ENCODE data around the gene RYR3. TPM values are rescaled to one million over a fixed set of nuclear protein-coding genes. Genes with fewer than 3 reads are reported as not detected.

The RYR3 gene
- total RNA-seq, 1 donor from 2014 or later, result 0.02 TPM

DNA sequence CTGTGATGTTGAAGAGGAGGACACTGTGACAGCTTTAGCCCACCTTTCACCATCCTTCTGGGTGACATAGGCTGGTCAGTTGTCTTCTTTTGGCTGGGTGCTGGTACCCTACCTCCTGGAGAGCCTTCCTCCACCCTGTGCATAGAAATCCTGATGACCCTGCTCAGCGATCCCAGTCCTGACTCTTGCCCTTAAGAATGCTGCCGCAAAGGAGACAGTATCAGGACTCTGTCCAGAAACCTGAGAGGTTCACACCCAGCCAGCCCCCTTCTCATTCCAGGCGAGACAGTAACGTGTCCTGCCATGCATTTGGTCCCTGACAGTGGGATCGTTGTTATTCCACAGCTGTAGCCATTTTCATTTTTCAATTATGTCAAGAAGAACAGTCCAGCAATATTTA, 344.7 kb downstream of the RYR3 start:
- intact Hi-C loops (cut with micrococcal nuclease), result no loop called here
- ATAC-seq, result no peak

DNA sequence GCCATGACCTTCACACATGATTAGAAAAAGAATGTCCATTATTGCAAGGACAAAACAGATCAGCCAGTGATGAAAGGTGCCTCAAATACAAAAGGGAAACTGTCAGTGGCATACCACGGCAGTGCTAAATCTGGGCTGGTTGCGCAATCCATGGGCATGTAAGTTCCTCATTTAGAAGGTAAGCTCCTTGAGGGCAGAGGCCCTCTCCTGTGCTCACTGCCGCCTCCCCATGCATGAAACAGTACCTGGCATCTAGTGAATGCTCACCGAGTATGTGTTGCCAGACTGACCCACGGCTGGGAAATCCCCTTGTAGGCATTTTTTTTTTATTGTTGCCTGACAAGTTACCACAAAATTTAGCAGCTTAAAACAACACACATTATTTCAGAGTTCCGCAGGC, 345.4 kb downstream of the RYR3 start:
- intact Hi-C loops (cut with micrococcal nuclease), result no loop called here
- no peak for DNase-seq
- no peak for ATAC-seq

More for the DNA sequence above, 344.7 kb downstream of the RYR3 start:
- DNase-seq, result no peak

DNA sequence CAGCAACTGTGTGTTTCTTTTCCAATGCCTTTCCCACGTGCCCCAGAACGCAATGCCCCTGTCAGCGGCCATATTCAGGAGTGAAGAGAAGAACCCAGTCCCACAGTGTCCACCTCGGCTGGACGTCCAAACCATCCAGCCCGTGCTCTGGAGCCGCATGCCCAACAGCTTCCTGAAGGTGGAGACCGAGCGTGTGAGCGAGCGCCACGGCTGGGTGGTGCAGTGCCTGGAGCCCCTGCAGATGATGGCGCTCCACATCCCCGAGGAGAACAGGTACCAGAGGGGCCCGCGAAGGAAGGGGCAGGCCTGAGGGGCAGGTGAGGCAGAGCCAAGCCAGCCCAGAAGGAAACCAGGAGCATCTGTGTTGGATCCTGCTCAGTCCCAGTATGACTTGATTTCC, 349.4 kb downstream of the RYR3 start:
- intact Hi-C loops (cut with micrococcal nuclease), result no loop called here
- DNase-seq, result no peak
- ATAC-seq, result no peak

DNA sequence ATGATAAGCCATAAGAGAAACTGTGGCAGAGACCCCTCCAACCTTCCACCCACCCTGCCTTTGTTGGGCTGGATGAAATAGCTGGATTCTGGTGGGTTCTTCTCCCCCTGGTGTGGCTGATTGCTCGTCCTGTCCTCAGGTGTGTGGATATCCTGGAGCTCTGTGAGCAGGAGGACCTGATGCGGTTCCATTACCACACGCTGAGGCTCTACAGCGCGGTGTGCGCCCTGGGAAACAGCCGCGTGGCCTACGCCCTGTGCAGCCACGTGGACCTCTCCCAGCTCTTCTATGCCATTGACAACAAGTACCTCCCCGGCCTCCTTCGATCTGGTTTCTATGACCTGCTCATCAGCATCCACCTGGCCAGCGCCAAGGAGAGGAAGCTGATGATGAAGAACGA, 351.2 kb downstream of the RYR3 start:
- intact Hi-C loops (cut with micrococcal nuclease), result no loop called here
- DNase-seq, result no peak
- no peak for ATAC-seq

DNA sequence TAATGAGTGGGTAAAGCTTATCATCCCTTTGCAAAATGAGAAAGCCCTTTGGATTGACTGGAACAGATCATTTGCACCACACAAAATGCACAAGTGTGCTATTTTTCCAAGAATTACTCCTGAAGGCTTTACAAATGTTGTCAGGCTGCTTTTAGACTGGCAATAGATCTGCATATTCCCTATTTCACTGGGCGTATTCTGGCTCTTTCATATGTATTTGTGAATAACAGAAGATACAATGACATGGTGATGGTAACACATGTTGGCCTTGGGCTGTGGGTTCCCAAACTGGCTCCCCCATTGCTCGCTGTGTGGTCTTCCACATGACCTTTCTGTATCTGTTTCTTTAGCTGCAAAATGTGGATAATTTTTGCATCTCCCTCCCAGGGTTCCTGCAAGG, 354.2 kb downstream of the RYR3 start:
- ATAC-seq (no peak), DNase-seq (no peak)
- intact Hi-C loops (cut with micrococcal nuclease), result no loop called here

DNA sequence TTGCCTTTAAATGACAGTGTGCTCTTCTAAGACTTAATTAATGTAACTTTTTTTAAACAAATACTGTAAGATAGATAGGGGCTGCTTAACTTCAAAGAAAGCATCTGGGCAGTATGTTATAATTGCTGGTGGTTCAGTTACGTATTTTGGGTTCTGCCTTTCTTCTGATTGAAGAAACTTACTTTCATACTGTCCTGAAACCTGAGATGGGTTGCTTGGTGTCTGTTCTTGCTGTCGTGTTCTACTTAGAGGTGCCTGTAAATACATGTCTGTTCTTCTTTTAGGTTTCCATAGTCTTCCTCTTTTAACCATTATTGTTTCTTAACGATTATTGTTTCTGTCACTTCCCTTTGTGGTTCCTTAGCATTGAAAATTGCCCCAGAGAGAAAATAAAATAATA, 359.8 kb downstream of the RYR3 start:
- DNase-seq (no peak), ATAC-seq (no peak)
- intact Hi-C loops (cut with micrococcal nuclease), result no loop called here

DNA sequence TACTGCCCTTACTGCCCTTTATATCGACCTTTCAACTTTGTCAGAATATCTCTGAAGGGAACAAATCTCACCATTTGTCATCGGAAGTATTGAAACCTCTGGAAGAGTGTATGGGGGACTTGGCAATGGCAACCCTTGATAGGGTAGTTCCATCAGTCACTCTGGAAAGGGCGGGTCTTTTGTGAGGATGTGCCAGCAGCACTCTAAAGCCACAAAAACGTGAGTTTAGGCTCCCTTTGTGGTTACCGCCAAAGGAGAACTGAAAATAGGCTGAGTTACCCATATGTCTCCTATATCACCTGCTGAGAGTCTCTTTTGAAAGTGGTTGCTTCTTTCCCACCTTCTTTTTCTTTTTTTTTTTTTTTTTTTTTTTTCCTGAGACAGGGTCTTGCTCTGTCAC, 360.7 kb downstream of the RYR3 start:
- intact Hi-C loops (cut with micrococcal nuclease), result no loop called here
- DNase-seq (no peak), ATAC-seq (no peak)

DNA sequence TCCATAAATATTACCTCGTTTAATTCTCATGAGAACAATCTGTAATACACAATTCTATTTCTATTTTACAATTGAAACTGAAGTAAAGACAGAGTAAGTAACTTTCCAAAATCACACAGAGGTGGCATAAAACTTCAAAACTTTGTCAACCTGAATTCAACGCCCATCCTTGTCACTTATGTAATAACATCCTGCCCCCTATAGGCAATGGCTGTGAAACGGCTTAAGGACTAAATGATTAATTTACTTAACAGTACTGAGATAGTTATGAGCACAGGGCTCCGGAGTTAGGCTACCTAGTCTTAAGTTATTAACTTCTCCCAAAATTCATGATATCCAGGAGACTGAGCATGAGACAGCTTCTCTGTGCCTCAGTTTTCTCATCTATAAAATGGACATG, 364.5 kb downstream of the RYR3 start:
- no peak for ATAC-seq
- intact Hi-C loops (cut with micrococcal nuclease), result no loop called here

DNA sequence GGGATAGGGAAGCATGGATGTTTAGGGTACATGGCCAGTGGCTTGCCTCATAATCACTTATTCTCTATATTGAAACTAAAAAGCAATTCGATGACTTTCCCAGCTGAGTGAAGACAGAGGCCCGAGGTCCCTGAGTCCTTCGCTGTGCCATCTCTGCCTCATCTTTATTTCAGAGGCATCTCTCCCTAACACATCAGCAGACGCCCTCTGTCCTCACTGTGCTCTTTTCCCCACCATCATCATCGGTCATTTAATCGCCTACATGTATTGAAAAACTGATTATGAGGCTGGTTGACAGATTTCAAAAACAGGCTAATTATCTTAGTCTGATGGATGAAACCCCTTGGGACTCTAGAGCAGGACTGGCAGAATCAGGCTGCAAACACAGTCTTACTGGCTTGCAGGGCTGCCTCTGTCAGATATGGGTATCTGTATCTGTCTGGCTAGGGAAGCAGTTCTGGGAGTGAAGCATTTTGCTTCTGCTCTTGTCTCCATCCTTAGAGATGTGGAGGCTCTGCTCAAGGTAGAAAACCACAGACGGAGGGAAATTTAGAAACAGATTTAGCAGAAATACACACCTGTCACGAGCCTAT, 366.6 kb downstream of the RYR3 start:
- DNase-seq (no peak), ATAC-seq (no peak)
- intact Hi-C loops (cut with micrococcal nuclease), result no loop called here

More for the DNA sequence above, 364.5 kb downstream of the RYR3 start:
- DNase-seq, result no peak

DNA sequence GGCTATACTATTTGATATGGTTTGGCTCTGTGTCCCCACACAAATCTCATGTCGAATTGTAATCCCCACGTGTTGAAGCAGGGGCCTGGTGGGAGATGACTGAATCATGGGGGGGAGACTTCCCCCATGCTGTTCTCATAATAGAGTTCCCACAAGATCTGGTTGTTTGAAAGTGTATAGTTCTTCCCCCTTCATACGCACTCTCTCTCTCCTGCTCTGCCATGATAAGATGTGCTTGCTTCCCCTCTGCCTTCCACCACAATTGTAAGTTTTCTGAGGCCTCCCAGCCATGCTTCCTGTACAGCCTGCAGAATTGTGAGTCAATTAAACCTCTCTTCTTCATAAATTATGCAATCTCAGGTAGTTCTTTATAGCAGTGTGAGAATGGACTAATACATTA, 367.4 kb downstream of the RYR3 start:
- no peak for DNase-seq
- ATAC-seq, result no peak
- intact Hi-C loops (cut with micrococcal nuclease), result no loop called here

DNA sequence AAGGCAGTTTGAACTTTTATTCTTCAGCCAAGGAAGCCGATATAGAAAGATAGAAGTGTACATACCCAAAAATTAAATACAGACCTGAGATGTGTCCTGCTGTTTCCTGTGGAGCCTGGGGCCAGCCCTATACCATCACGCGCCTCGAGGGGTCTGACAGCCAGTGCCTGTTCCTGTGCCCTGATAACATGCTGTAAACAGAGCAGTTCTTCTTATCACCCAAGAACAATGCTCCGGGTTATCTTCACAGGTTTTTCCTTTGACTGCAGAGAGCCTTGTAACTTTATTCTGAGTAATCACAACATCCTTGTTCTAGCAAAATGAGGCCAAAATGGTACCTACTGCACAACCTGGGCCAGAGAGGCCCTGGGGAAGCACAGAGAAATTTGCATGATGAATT, 367.8 kb downstream of the RYR3 start:
- no peak for ATAC-seq
- intact Hi-C loops (cut with micrococcal nuclease), result no loop called here
- DNase-seq, result no peak

DNA sequence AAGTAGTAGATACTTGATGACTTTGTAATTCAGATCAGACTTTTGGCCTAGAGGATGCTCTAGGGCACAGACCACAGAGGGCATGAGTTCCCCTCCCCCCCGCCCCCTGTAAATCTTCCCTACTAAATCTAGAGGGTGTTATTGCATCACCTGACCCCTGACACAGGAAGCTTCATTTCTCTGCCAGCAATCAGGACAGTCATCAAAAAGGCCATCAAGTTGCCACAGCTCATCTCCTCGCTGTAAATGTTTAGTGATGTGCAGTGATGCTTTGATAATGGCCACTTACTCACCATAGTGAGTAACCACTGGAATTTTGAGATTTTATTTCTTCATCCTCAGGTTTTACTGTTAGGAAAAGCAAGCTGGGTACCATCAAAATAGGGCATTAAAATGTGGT, 368.3 kb downstream of the RYR3 start:
- DNase-seq (no peak), ATAC-seq (no peak)
- intact Hi-C loops (cut with micrococcal nuclease), result no loop called here

DNA sequence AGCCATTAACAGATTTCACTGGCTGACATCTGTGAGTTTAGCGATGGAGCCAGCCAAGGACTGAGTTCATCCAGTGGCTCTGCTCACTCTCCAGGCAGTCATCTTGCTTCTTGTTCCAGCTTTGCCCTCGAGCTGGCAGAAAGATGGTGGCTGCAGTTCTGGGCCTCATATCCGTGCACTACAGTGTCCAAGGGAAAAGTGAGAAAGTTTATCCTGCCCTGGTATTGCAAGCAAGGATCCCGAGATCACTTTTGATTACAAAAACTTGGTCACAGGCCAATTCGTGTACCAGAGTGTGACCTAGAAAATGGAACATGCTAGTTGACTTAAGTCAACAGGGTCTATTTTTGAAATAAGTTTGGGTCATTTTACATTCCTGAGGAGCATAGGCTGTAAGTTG, 369.6 kb downstream of the RYR3 start:
- DNase-seq (no peak), ATAC-seq (no peak)
- intact Hi-C loops (cut with micrococcal nuclease), result no loop called here

DNA sequence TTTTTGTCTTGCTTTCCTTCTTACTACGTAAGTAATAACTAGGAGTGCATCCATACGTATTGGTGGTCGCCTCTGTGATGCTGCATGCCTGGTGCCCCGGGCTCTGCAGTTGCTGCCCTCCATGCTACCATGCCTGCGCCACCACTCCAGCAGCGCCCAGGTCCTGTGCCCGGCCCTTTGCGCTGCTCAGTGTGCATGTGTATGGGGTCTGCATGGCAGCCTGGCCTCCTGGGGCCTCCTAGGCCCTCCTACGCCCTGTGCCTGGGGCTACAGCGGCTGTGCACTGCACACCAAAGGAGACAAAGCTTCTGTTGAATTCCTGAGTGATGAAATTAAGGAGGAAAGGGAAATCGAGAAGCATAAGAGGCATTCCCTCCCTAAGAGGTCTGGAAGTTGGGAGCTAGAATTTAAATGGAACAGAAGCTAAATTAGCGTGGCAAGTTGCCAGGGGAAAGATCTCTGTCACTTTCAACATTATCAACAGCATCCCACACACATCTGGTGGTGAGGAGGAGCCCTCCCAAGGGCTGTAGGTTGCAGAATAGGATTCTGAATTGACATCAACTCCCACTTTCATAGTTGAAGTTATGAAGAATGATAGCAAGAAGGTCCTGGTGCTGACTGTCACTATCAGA, 382.5 kb downstream of the RYR3 start:
- no peak for ATAC-seq
- intact Hi-C loops (cut with micrococcal nuclease), result loop anchor here (10.0 kb wide), 1 partner anchor 398 kb away; no protein-coding TSS in a partner anchor
- DNase-seq, result no peak

DNA sequence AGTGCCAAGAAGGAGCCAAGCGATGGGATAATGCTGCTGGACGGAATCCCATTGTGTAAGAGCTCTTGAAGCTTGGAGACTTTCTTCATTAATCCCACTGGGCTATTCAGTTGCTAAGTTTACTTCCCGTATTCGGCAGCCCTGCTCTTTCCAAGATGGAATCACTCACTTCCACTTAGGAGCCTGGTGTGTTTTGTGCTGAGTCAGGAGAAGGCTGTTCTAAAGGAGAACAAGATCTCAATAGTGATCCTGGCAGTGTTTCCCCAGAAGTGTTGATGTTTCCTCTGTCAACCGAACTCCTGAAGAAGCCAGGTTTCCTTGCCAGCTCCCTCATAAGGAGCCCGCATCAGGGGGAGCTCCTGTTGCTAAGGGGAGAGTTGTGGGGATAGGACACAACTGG, 387.4 kb downstream of the RYR3 start:
- DNase-seq, result no peak
- no peak for ATAC-seq
- intact Hi-C loops (cut with micrococcal nuclease), result loop anchor here (10.0 kb wide), 1 partner anchor 403 kb away; no protein-coding TSS in a partner anchor

DNA sequence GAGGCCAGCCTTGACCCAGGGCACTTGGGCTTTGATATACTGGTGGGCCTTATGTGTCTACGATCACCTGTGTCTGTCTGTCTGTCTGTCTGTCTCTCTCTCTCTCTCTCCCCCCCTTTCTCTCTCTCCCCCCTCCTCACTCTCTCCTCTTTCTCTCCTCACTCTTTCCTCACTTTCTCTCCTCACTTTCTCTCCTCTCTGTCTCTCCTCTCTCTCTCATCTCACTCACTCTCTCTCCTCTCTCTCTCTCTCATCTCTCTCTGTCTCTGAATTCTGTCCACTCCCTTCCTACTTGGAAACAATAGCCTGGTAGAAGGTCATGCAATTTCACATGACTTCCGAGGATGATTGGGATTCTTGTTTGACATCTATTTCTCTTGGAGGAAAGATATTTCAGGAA, 388.4 kb downstream of the RYR3 start:
- no peak for DNase-seq
- no peak for ATAC-seq
- intact Hi-C loops (cut with micrococcal nuclease), result loop anchor here (10.0 kb wide), 1 partner anchor 404 kb away; no protein-coding TSS in a partner anchor

DNA sequence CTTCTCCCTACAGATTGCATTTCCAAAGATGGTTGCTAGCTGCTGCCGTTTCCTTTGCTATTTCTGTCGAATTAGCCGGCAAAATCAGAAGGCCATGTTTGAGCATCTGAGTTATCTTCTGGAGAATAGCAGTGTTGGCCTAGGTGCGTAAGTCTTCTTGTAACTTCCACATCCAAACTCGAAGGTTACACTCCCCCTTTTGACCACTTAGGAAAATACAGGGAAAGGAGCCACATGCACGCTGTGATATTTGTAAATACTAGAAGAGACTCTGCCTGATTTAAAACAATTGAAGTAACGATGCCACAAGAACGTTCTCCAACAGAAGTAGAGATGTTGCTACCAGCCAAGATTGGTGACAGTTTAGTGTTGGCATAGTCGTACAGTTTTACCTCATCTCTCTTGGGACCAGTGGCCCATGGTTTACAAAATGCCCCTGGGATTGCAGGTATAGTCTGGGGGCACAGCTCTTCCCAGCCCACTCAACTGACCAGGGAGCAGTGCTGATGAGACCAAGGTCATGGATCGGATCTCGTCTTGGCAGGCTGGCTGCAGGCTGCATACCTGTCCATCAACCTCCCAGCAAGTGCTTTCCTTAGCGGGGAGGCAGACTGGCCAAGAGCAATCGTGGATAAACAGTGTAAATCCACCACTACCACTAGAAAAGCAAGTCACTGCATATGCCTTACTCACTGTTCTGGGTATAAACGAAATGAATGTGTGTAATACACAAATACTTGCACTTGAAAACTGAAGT, 389.1 kb downstream of the RYR3 start:
- DNase-seq (no peak), ATAC-seq (peak; percentile 23)
- intact Hi-C loops (cut with micrococcal nuclease), result loop anchor here (10.0 kb wide), 1 partner anchor 405 kb away; no protein-coding TSS in a partner anchor

DNA sequence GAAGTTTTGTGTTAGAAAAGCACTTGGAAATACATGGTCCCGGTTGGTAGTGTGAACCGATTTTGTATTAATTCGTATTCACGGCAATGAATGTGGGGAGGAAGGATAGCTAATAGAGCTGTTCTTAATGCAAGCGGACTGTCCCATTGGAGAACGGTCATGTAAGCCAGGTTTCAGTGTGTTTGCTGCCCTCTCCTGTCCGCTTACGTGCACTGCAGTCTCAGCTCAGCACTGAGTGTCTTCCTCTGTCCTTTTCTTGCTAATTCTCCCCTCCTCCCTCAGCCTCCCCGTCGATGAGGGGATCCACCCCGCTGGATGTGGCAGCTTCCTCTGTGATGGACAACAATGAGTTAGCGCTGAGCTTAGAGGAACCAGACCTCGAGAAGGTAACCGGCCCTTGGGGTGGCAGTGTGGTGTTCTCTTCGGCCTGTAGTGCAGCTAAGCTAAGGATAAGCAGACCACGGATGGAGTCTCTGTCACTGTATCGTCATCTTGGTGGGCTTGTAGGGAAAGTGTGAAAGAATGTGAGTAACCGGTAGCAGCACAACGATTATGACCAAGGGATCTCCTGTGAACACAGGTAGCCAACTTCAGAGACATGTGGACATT, 390.0 kb downstream of the RYR3 start:
- ATAC-seq, result peak; percentile 94

DNA sequence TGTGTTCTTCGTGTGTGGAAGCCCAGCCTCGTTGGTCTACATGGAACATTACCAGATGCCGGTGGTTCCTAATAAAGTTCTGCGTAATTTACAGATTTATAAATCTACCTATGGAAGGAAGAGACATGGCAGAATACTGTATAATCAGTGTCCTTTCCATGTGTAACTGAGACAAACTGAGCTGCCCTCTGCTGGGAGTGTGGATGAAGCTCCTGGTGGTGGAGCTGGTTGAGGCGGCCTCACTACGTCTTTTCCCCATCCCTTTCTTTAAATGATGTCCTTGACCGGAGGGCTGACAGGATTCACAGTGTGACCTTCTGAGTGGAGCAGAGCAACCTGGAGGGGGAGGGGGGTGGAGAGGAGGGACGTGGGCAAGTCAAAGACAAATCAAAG, 390.5 kb downstream of the RYR3 start:
- intact Hi-C loops (cut with micrococcal nuclease), result no loop called here
- ATAC-seq (no peak), DNase-seq (no peak)

More for the DNA sequence above, 390.0 kb downstream of the RYR3 start:
- peak; percentile 71 for DNase-seq
- intact Hi-C loops (cut with micrococcal nuclease), result no loop called here

DNA sequence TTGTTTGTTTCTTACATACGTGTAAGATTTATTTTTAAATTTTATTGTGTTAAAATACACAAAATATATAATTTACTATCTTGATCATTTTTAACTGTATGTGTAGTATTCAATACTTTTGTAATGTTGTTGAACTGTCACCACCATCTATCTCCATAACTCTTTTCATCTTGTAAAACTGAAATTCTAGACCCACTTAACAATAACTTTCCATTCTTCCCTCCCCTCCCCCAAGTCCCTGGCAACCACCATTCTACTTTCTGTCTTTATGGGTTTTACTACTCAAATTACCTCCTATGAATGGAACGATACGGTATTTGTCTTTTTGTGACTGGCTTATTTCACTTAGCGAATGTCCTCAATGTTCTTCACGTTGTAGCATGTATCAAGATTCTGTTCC, 395.4 kb downstream of the RYR3 start:
- no peak for ATAC-seq
- intact Hi-C loops (cut with micrococcal nuclease), result no loop called here
- no peak for DNase-seq
